ENCODE measurements around the gene CELF1. TPM values are rescaled to one million over a fixed set of nuclear protein-coding genes. Genes with fewer than 3 reads are reported as not detected.

The CELF1 gene
- polyA plus RNA-seq, 1 donor (not counting 4 experiments of a cell fraction or from before 2014, with no cell fraction given) = 110 TPM

DNA sequence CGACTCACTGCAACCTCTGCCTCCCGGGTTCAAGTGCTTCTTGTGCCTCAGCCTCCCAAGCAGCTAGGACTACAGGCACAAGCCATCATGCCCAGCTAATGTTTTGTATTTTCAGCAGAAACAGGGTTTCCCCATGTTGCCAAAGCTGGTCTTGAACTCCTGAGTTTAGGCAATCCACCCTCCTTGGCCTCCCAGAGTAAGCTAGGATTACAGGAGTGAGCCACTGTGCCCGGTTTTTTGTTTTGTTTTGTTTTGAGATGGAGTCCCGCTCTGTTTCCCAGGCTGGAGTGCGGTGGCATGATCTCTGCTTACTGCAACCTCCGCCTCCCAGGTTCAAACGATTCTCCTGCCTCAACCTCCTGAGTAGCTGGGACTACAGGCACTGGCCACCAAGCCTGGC lies 41.0 kb downstream of the CELF1 start:
- no peak overlapping the region for H2AFZ ChIP-seq (ENCODE audit: control insufficient read depth, low read length)
- H4K20me1 ChIP-seq (ENCODE audit: control insufficient read depth, extremely low read depth, insufficient read depth, low read length) = peaks cover 2% of the 10 kb centered on the region
- H3K4me1 ChIP-seq (ENCODE audit: control insufficient read depth, extremely low read depth, insufficient read depth, low read length) = peaks cover 45% of the 10 kb centered on the region
- H3K4me2 ChIP-seq (ENCODE audit: control insufficient read depth, extremely low read depth, insufficient read depth, low read depth, low read length) = no peak overlapping the region
- TF ChIP-seq, protein P1, sequence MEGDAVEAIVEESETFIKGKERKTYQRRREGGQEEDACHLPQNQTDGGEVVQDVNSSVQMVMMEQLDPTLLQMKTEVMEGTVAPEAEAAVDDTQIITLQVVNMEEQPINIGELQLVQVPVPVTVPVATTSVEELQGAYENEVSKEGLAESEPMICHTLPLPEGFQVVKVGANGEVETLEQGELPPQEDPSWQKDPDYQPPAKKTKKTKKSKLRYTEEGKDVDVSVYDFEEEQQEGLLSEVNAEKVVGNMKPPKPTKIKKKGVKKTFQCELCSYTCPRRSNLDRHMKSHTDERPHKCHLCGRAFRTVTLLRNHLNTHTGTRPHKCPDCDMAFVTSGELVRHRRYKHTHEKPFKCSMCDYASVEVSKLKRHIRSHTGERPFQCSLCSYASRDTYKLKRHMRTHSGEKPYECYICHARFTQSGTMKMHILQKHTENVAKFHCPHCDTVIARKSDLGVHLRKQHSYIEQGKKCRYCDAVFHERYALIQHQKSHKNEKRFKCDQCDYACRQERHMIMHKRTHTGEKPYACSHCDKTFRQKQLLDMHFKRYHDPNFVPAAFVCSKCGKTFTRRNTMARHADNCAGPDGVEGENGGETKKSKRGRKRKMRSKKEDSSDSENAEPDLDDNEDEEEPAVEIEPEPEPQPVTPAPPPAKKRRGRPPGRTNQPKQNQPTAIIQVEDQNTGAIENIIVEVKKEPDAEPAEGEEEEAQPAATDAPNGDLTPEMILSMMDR (optimal IDR thresholded peaks at IDR 0.05 in 1 of 3, IDR thresholded peaks at IDR 0.05 in 1 of 3, conservative IDR thresholded peaks at IDR 0.05 in 1 of 3; ENCODE audit: extremely low read depth in 1 of 3, insufficient read depth in 2 of 3, low read length in 3 of 3) = no peak
- TF ChIP-seq EZH2 (IDR thresholded peaks at IDR 0.05; ENCODE audit: low read length) = no peak
- peaks cover 90% of the 10 kb centered on the region for H3K79me2 ChIP-seq (ENCODE audit: control insufficient read depth, insufficient read depth, low read length)
- dilution Hi-C loops (cut with MboI; ENCODE audit: extremely low pct_ligation_motif_present, low sequenced_read_pairs) = no loop called here
- peak overlapping the region; percentile 87 for H3K27ac ChIP-seq (ENCODE audit: control insufficient read depth, insufficient read depth, low read length)
- DNase-seq (ENCODE audit: low read depth, low spot score) = no peak
- H3K9me1 ChIP-seq (ENCODE audit: control insufficient read depth, extremely low read depth, insufficient read depth, low read length) = no peaks in the 10 kb centered on the region
- H3K9me3 ChIP-seq (ENCODE audit: control insufficient read depth, low read depth, low read length) = no peaks in the 10 kb centered on the region
- no peaks in the 10 kb centered on the region for H3K36me3 ChIP-seq (ENCODE audit: control insufficient read depth in 2 of 2, extremely low read depth in 1 of 2, insufficient read depth in 2 of 2, low read length in 2 of 2)
- H3K27me3 ChIP-seq (ENCODE audit: control insufficient read depth, extremely low read depth, insufficient read depth, low read length) = no peaks in the 10 kb centered on the region
- no peak for FAIRE-seq
- H3K9ac ChIP-seq (ENCODE audit: control insufficient read depth, extremely low read depth, insufficient read depth, low read length) = no peak overlapping the region
- H3K4me3 ChIP-seq (ENCODE audit: control insufficient read depth in 2 of 3, extremely low read depth in 1 of 3, insufficient read depth in 2 of 3, low read depth in 1 of 3, low read length in 3 of 3) = no peak overlapping the region

DNA sequence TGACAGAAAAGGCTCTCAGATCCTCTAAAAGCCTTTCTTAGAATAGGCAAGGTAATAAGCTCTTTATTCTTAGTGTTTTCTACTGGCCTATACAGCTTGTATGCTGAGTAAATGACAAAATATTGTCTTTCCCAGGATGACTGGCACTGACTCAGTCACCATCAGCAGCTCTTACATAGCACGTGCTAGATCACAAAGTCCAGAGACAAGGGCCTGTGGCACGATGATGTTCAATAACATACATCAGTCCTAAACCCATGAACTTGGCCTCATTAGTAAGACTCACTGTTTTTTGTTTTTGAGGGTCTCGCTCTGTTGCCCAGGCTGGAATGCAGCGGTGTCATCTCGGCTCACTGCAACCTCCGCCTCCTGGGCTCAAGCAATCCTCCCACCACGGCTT lies 42.7 kb downstream of the CELF1 start:
- H3K27ac ChIP-seq (ENCODE audit: control insufficient read depth, insufficient read depth, low read length) = peak overlapping the region; percentile 60
- no peaks in the 10 kb centered on the region for H3K27me3 ChIP-seq (ENCODE audit: control insufficient read depth, extremely low read depth, insufficient read depth, low read length)
- peaks cover 91% of the 10 kb centered on the region for H3K79me2 ChIP-seq (ENCODE audit: control insufficient read depth, insufficient read depth, low read length)
- H3K9me3 ChIP-seq (ENCODE audit: control insufficient read depth, low read depth, low read length) = no peaks in the 10 kb centered on the region
- dilution Hi-C loops (cut with MboI; ENCODE audit: extremely low pct_ligation_motif_present, low sequenced_read_pairs) = no loop called here
- H3K9me1 ChIP-seq (ENCODE audit: control insufficient read depth, extremely low read depth, insufficient read depth, low read length) = no peaks in the 10 kb centered on the region
- TF ChIP-seq, protein P1 (optimal IDR thresholded peaks at IDR 0.05 in 1 of 3, IDR thresholded peaks at IDR 0.05 in 1 of 3, conservative IDR thresholded peaks at IDR 0.05 in 1 of 3; ENCODE audit: extremely low read depth in 1 of 3, insufficient read depth in 2 of 3, low read length in 3 of 3) = no peak
- TF ChIP-seq EZH2 (IDR thresholded peaks at IDR 0.05; ENCODE audit: low read length) = no peak
- FAIRE-seq = no peak
- H2AFZ ChIP-seq (ENCODE audit: control insufficient read depth, low read length) = no peak overlapping the region
- peaks cover 33% of the 10 kb centered on the region for H3K4me1 ChIP-seq (ENCODE audit: control insufficient read depth, extremely low read depth, insufficient read depth, low read length)
- H3K9ac ChIP-seq (ENCODE audit: control insufficient read depth, extremely low read depth, insufficient read depth, low read length) = no peak overlapping the region
- H3K36me3 ChIP-seq (ENCODE audit: control insufficient read depth in 2 of 2, extremely low read depth in 1 of 2, insufficient read depth in 2 of 2, low read length in 2 of 2) = no peaks in the 10 kb centered on the region
- DNase-seq (ENCODE audit: low read depth, low spot score) = no peak
- H4K20me1 ChIP-seq (ENCODE audit: control insufficient read depth, extremely low read depth, insufficient read depth, low read length) = peaks cover 5% of the 10 kb centered on the region
- no peak overlapping the region for H3K4me3 ChIP-seq (ENCODE audit: control insufficient read depth in 2 of 3, extremely low read depth in 1 of 3, insufficient read depth in 2 of 3, low read depth in 1 of 3, low read length in 3 of 3)
- no peak overlapping the region for H3K4me2 ChIP-seq (ENCODE audit: control insufficient read depth, extremely low read depth, insufficient read depth, low read depth, low read length)

Measured in keratinocyte (primary cell).